NCI-H2107 treated with DMSO at 0.1 percent for 48 hours (cell line): Measurements from ENCODE around the gene TAF11.
"Not testable (repeated sequence)": the region's sequence is repeated elsewhere in the genome, so short reads cannot be mapped to it uniquely, and the experiment has no call there.

Source experiments
- DNase-seq: peaks from one replicate; lab custom pipeline; 2025; ENCODE audit not compliant: unreplicated experiment; lab: John Stamatoyannopoulos, UW

The TAF11 gene

GRCh38 chr6:34866509-34866908, 21.3 kb downstream of the TAF11 start:
- DNase-seq = no peak

- no peak for DNase-seq
These were observed 22.7 kb downstream of the TAF11 start for GRCh38 chr6:34865107-34865506.

GRCh38 chr6:34864007-34864406, 23.8 kb downstream of the TAF11 start:
- no peak for DNase-seq

DNA sequence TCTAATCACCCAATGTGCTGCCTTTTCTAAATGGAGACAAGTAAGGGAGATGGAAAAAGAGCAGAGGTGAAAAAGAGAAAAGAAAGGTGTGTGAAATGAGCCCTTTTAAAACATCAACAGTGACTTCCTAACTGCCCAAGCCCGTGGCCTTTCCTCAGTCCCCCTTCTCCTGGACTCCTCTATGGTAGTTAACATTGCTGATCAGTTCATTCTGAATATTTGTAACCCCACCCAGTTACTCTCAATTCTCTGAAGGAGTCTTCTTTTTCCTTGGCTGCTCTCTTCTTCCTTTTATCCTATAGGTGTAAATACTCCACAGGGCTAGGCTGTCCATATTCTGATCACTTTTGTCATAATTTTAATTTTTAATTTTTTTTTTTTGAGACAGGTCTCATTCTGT, 27.1 kb downstream of the TAF11 start:
- no peak for DNase-seq

- no peak for DNase-seq
These were observed 27.9 kb downstream of the TAF11 start for GRCh38 chr6:34859951-34860350.

GRCh38 chr6:34858681-34859080, 29.2 kb downstream of the TAF11 start:
- no peak for DNase-seq

DNA sequence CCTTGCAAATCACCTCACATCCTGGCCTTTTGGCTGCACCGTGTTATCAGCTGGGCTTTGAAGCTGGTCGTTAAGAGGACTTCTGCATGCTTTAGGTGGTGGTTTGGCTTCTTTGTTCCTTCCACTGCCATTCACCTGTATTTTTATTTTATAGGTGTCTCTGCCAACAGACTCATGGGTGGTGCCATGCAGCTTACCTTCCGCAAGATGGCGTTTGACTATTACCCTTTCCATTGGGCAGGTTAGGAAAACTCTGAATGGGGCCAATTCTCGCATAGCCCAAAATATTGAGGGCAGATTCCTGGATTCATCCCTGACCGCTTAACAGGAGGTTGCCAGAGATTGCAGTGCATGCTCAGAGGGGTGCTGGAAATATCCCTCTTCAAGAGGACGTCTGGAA, 32.4 kb downstream of the TAF11 start:
- DNase-seq = no peak

DNA sequence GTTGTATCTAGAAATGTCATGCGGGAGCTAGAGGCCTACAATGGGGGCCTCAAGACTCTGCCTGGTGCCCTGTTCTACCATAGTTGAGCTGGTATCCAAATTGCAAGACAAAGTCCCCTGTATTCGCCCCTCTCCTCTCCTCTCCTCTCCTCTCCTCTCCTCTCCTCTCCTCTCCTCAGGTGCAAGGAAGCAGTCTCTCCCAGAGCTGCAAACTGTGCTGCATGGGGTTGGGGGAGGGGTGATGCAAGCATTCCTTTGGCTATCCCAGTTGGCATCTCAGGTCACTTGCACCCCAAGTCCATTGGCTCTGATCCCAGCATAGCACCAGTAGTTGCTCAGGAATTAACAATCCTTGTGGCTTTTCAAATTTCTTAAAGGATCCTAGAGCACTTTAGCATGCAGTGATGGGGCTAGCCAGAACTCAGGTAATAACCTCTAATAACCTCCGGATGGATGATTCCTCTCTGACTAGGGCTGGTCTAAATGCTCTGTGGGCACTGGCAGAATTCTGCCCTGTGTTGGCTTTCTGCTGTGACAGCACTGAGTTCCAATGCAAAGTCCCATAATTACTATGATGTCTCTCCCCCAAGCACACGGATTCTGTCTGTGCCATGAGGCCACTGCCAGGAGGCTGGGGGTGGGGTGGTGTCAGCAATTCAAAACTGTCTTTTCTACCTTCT, 35.3 kb downstream of the TAF11 start:
- DNase-seq = no peak

GRCh38 chr6:34851361-34851760, 36.5 kb downstream of the TAF11 start:
- no peak for DNase-seq

- DNase-seq = not testable (repeated sequence)
These were observed 38.8 kb downstream of the TAF11 start for GRCh38 chr6:34849066-34849465.

DNA sequence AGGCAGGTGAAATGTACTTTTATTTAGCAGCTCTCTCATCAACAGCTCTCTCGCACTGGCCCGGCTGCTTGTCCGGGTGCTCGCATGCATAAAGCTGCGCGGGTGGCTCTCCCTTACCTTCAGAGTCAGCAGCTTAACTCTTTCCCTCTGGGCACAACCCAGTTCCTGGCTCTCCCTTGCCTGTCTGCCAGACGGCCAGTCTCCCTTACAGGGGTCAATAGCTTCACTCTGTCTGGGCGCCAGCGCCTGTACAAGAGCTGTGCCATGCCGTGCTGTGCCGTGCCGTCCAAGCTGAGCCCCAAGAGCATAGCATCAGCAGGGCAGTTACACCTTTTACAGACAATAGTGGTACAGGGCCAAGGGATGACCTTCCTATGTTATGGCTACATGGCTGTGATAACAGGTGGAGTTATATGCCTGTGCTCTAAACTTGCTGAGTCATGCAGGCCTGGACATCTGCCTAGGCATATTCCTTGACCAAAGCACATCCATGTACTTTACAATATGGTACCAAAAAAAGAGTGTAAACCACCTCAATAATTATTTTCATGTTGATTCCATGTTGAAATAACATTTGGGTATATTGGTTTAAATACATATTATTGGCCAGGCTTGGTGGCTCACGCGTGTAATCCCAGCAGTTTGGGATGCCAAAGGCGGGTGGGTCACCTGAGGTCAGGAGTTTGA, 48.0 kb downstream of the TAF11 start:
- no peak for DNase-seq

DNA sequence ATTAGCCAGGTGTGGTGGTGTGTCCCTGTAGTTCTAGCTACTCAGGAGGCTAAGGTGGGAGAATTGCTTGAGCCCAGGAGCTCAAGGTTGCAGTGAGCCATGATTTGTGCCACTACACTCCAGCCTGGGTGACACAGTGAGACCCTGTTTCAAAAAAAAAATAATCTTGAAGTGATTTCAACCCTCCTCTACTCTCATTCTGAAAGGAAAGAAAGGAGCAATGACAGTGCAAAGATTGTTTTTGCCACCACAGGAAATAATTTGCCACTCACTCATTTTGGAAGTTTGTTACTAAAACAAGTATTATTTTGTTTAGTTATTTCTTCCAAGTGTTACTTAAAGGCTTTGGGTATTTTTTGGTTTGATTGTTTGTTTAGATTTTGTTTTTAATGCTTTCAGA, 50.3 kb downstream of the TAF11 start:
- no peak for DNase-seq

GRCh38 chr6:34836451-34836850, 51.4 kb downstream of the TAF11 start:
- DNase-seq = no peak

GRCh38 chr6:34836008-34836407, 51.8 kb downstream of the TAF11 start:
- DNase-seq = no peak

DNA sequence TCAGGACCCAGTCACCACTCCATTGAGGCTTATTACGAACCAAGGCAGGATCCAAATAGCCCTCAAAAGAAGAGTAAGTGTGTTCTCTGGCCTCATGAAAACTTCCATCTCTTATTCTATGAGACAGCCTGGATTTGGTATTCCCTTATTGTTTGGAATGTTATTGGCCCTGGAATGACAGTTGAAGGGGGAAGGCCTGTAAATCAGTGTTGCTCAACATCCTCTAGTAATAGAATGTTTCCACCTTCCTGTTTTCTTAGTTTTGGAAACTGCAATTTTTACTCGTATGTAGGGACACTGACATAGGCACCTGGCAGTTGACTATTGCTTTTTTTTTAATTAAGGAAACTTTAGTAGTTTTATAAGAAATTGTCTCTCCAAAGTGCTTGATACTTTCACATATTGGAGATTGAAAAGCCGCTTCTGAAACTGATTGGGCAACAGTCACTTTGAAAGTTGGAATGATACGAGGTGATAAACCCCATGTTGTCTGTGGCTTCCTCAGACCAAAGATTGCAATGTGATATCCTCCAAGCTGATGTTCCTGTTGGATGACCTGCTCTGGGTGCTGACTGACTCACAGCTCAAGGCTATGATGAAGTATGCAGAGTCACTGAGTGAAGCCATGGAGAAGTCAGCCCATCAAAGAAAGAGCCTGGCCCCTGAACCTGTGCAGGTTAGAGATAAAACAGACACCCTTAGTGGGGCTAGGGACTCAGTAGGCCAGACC, 52.9 kb downstream of the TAF11 start:
- no peak for DNase-seq

DNA sequence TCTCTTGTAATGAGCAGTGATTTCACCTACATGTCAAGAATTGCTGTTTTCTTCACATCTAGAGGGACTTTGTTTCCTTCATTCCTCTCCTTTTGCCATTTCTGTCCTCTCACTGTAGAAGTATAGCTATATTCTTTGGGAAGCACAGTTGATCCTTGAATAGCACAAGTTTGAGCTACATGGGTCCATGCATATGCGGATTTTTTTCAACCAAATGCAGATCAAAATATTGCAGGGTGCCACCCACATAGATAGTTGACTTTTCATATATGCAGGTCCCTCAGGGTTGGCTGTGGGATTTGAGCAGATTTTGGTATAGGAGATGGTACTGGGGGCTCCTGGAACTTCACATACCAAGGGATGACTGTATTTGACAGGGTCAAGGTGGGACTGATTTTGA, 54.9 kb downstream of the TAF11 start:
- DNase-seq = no peak

DNA sequence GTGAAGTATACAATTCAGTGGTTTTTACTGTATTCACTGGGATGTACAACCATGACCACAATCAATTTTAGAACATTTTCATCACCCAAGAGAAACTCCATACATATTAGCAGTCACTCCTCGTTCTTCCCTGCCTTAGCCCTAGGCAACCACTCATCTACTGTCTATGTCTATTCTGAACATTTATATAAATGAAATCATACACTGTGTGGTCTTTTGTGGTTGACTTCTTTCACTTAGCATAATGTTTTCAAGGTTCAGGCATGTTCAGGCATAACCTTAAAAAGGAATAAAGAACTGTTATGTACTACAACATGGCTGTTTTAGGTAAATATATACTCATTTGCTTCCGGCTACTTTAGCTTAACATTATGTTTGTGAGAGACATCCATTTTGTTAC, 58.7 kb downstream of the TAF11 start:
- DNase-seq = peak; percentile 10
